ENCODE data around the gene LCN2.

LCN2 gene

GRCh38 chr9:128190516-128191405, 41.5 kb downstream of the LCN2 start:
- in situ Hi-C loops (cut with MboI; ENCODE audit: low pct_unique_long_range_greater_than_20kb, low sequenced_read_pairs, unreplicated experiment): no loop called here
- no peak for DNase-seq (ENCODE audit: low spot score)
- no peak for TF ChIP-seq CTCF (IDR thresholded peaks at IDR 0.05; ENCODE audit: extremely low read depth, insufficient read depth, missing control alignments)

GRCh38 chr9:128191406-128192046, 42.3 kb downstream of the LCN2 start, which contains the start of gene CIZ1:
TSS of gene CIZ1 (minus strand) at chr9:128191572. CDS start at chr9:128190857, 715 bp downstream.
- TF ChIP-seq CTCF (IDR thresholded peaks at IDR 0.05; ENCODE audit: extremely low read depth, insufficient read depth, missing control alignments): peak; percentile 93
- DNase-seq (ENCODE audit: low spot score): peak; percentile 96
- in situ Hi-C loops (cut with MboI; ENCODE audit: low pct_unique_long_range_greater_than_20kb, low sequenced_read_pairs, unreplicated experiment): no loop called here

GRCh38 chr9:128192601-128193371, 43.5 kb downstream of the LCN2 start:
- TF ChIP-seq CTCF (IDR thresholded peaks at IDR 0.05; ENCODE audit: extremely low read depth, insufficient read depth, missing control alignments): peak; percentile 82
- in situ Hi-C loops (cut with MboI; ENCODE audit: low pct_unique_long_range_greater_than_20kb, low sequenced_read_pairs, unreplicated experiment): no loop called here
- DNase-seq (ENCODE audit: low spot score): peak; percentile 82

GRCh38 chr9:128193469-128194096, 44.3 kb downstream of the LCN2 start:
- no peak for TF ChIP-seq CTCF (IDR thresholded peaks at IDR 0.05; ENCODE audit: extremely low read depth, insufficient read depth, missing control alignments)
- in situ Hi-C loops (cut with MboI; ENCODE audit: low pct_unique_long_range_greater_than_20kb, low sequenced_read_pairs, unreplicated experiment): no loop called here
- no peak for DNase-seq (ENCODE audit: low spot score)

- in situ Hi-C loops (cut with MboI; ENCODE audit: low pct_unique_long_range_greater_than_20kb, low sequenced_read_pairs, unreplicated experiment): no loop called here
- no peak for DNase-seq (ENCODE audit: low spot score)
- no peak for TF ChIP-seq CTCF (IDR thresholded peaks at IDR 0.05; ENCODE audit: extremely low read depth, insufficient read depth, missing control alignments)
Observed at GRCh38 chr9:128201441-128202369, 52.5 kb downstream of the LCN2 start.

Data from GM13977 (cell line).